Measurements from ENCODE around the gene ZC3HAV1L. TPM values are rescaled to one million over a fixed set of nuclear protein-coding genes. Genes with fewer than 3 reads are reported as not detected.

The ZC3HAV1L gene
- total RNA-seq, 2 experiments from 2014 or later = 14.9 to 16.5 TPM

Other genes with a start within 250 kb of the ZC3HAV1L start
- gene TMEM213, start 238.0 kb downstream of the ZC3HAV1L start, total RNA-seq = not detected
- not detected for gene ATP6V0A4, start 237.8 kb downstream of the ZC3HAV1L start, total RNA-seq
- gene KIAA1549, start 54.7 kb downstream of the ZC3HAV1L start, total RNA-seq = under 1 TPM; 0.12 TPM
- gene ZC3HAV1, start 73.7 kb upstream of the ZC3HAV1L start, total RNA-seq = 100 to 1,000 TPM; 124 to 129 TPM
- 10 to 100 TPM in 1 of 2 experiments, 1 to 10 TPM in 1; 9.5 to 11.8 TPM for gene UBN2, start 195.2 kb upstream of the ZC3HAV1L start, total RNA-seq

All from activated CD4-positive, alpha-beta T cell treated with anti-CD3 and anti-CD28 coated beads, Interleukin-2, amount 10 ng/mL, durations not matched to agents 7 days and 5 days (primary cell).